Esophagus muscularis mucosa (tissue), 3 donors: Measurements from ENCODE around the gene MYLK.
A peak's percentile ranks its signal among the peaks of the same experiment; 100 is the strongest.

Source experiments
- CTCF ChIP-seq, 3 experiments: fragments of 200-600 bp in 2 of 3; fragments of 450-650 bp in 1 of 3; sonication (generic) in 2 of 3; IDR thresholded peaks; one replicate each; pipeline ENCODE4 v1.5.1; 2017 to 2019; ENCODE audit warnings: antibody characterized with exemption in 3 of 3, mild to moderate bottlenecking in 2 of 3, moderate library complexity in 1 of 3
- POLR2A ChIP-seq: fragments of 450-650 bp; IDR thresholded peaks from one replicate; pipeline ENCODE4 v1.6.1; 2017; ENCODE audit warnings: antibody characterized with exemption, moderate library complexity, mild to moderate bottlenecking, low read depth
- POLR2AphosphoS5 ChIP-seq, 2 donors: sonication (generic); formaldehyde crosslinking; IDR thresholded peaks; one replicate each; pipeline ENCODE4 v1.6.1; 2017; ENCODE audit warnings: antibody characterized with exemption in 2 of 2

GRCh38 chr3:123700791-123701722, 183.1 kb downstream of the MYLK start:
- TF ChIP-seq CTCF (IDR thresholded peaks at IDR 0.05) (no peak), POLR2A (peak; percentile 46), POLR2AphosphoS5 (IDR thresholded peaks at IDR 0.05) (peak; percentile 58 to 98)
